Right lobe of liver (tissue), 4 donors: ENCODE results near the gene PRKCA.

Experiments
- CTCF ChIP-seq, 4 donors: fragments of 200-600 bp in 3 of 4; fragments of 450-650 bp in 1 of 4; IDR thresholded peaks; one replicate each; pipeline versions ENCODE4 v1.5.1 to v1.8.0; 2016 to 2022; ENCODE audit warnings: antibody characterized with exemption in 4 of 4, mild to moderate bottlenecking in 2 of 4
- POLR2A ChIP-seq: fragments of 450-650 bp; IDR thresholded peaks from one replicate; pipeline ENCODE4 v1.6.1; 2017; ENCODE audit warnings: antibody characterized with exemption, mild to moderate bottlenecking
- donor health status: DM: no; HTN: no; CAD: no.
- donor health status: DM: no; HTN: no; CAD: no.
- donor health status: DM: no; HTN: yes; CAD: no.

DNA sequence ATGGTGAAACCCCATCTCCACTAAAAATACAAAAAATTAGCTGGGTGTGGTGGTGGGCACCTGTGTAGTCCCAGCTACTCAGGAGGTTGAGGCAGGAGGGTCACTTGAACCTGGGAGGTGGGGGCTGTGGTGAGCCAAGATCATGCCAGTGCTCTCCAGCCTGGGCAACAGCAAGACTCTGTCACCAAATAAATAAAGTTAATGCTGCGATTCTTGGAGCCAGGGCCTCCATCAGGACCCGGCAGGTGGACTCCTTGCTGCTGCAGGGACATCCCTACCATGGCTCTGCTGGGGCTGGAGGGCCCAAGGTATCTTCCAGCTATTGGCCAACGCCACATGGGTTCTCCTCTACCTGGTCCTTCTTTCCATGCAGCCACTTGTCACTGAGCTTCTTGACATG lies 450.0 kb downstream of the PRKCA start:
- no peak for TF ChIP-seq CTCF (IDR thresholded peaks at IDR 0.05)
- TF ChIP-seq POLR2A: no peak
